ENCODE data around the gene B4GALNT3.

The B4GALNT3 gene

DNA sequence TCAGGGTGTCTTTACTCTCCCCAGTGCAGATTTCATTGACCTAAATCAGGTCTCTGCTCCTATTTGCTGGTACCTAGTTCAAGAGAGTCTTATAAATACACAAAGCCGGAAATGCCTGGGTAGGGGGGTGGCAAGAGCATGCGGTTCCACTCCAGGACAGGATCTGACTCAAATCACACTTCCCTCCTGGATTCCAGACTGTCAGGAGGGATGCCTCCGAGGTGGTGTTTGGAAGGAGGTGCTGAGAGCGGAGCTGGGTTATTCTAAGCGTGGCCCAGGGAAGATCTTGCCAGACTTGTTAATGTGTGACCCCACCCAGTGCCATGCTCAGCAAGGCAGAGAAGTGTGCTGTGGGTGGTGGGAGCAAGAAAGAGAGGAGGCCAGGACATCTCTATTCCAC, 49.8 kb downstream of the B4GALNT3 start:
- H3K4me3 ChIP-seq (ENCODE audit: low read depth, low read length): no peak overlapping the region
- no peak for DNase-seq (ENCODE audit: low read depth)
- no peak for TF ChIP-seq CTCF (IDR thresholded peaks at IDR 0.05; ENCODE audit: low read depth, low read length)
- TF ChIP-seq MYC (IDR thresholded peaks at IDR 0.05; ENCODE audit: low read depth, low read length): no peak
- no peak for TF ChIP-seq POLR2A (IDR thresholded peaks at IDR 0.05; ENCODE audit: extremely low read depth, insufficient read length)
- no peak for TF ChIP-seq MAX (IDR thresholded peaks at IDR 0.05; ENCODE audit: low read depth, low read length)

- no peak for TF ChIP-seq POLR2A (IDR thresholded peaks at IDR 0.05; ENCODE audit: extremely low read depth, insufficient read length)
- DNase-seq (ENCODE audit: low read depth): peak; percentile 71
- no peak overlapping the region for H3K4me3 ChIP-seq (ENCODE audit: low read depth, low read length)
Observed at GRCh38 chr12:510071-510825, 50.5 kb downstream of the B4GALNT3 start.

DNA sequence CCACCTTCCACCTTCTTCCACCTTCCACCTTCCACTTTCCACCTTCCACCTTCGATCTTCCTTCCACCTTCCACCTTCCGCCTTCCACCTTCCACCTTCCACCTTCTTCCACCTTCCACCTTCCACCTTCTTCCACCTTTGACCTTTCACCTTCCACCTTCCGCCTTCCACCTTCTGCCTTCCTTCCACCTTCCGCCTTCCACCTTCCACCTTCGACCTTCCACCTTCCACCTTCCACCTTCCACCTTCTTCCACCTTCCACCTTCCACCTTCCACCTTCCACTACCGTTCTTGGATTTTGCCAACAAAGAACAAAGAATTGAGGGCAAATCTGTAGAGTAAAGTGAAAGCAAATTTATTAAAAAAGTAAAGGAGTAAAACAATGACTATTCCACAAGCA, 53.2 kb downstream of the B4GALNT3 start:
- no peak for DNase-seq (ENCODE audit: low read depth)
- TF ChIP-seq CTCF (IDR thresholded peaks at IDR 0.05; ENCODE audit: low read depth, low read length) (no peak), MYC (IDR thresholded peaks at IDR 0.05; ENCODE audit: low read depth, low read length) (no peak), MAX (IDR thresholded peaks at IDR 0.05; ENCODE audit: low read depth, low read length) (no peak), POLR2A (IDR thresholded peaks at IDR 0.05; ENCODE audit: extremely low read depth, insufficient read length) (no peak)
- H3K4me3 ChIP-seq (ENCODE audit: low read depth, low read length): no peak overlapping the region

DNA sequence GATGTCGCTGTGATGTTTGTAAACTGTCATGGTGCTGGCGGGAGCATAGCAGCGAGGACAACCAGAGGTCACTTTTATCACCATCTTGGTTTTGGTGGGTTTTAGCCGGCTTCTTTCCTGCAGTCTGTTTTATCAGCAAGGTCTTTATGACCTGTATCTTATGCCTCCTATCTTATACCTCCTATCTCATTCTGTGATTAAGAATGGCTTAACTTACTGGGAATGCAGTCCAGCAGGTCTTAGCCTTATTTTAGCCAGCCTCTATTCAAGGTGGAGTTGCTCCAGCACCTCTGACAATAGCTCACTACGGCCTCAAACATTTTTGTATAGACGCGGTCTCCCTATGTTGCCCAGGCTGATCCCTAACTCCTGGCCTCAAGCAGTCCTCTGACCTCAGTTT, 53.7 kb downstream of the B4GALNT3 start:
- H3K4me3 ChIP-seq (ENCODE audit: low read depth, low read length): no peak overlapping the region
- DNase-seq (ENCODE audit: low read depth): no peak
- TF ChIP-seq CTCF (IDR thresholded peaks at IDR 0.05; ENCODE audit: low read depth, low read length) (no peak), MAX (IDR thresholded peaks at IDR 0.05; ENCODE audit: low read depth, low read length) (no peak), MYC (IDR thresholded peaks at IDR 0.05; ENCODE audit: low read depth, low read length) (no peak), POLR2A (IDR thresholded peaks at IDR 0.05; ENCODE audit: extremely low read depth, insufficient read length) (no peak)

DNA sequence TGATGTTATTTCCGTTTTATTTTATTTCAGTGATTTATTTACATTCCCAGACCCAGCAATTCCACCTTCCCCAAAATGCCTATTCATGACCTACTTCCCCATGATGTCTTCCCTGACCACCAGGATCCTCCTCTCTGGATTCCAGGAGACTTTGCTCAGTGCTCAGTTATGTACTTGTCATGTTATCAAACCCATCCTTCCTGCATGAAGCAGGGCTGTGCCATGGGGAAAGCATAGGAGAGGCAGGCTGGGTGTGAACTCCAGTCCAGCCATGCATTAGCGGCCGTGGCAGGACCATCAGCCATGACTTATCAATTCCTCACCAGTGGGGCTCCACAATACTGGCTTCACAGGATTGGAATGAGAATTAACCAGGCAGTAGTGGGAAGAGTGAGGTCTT, 57.8 kb downstream of the B4GALNT3 start:
- DNase-seq (ENCODE audit: low read depth): no peak
- no peak overlapping the region for H3K4me3 ChIP-seq (ENCODE audit: low read depth, low read length)
- TF ChIP-seq MYC (IDR thresholded peaks at IDR 0.05; ENCODE audit: low read depth, low read length) (no peak), MAX (IDR thresholded peaks at IDR 0.05; ENCODE audit: low read depth, low read length) (no peak), CTCF (IDR thresholded peaks at IDR 0.05; ENCODE audit: low read depth, low read length) (no peak), POLR2A (IDR thresholded peaks at IDR 0.05; ENCODE audit: extremely low read depth, insufficient read length) (no peak)

- TF ChIP-seq CTCF (IDR thresholded peaks at IDR 0.05; ENCODE audit: low read depth, low read length) (no peak), MAX (IDR thresholded peaks at IDR 0.05; ENCODE audit: low read depth, low read length) (no peak)
- no peak overlapping the region for H3K4me3 ChIP-seq (ENCODE audit: low read depth, low read length)
Observed at GRCh38 chr12:520119-520518, 60.4 kb downstream of the B4GALNT3 start.

More at GRCh38 chr12:520119-520518, 60.4 kb downstream of the B4GALNT3 start:
- DNase-seq (ENCODE audit: low read depth): no peak

Measured in NB4 (cell line).